Heart left ventricle (tissue), 16 donors: ENCODE data around the gene ST7. TPM values are rescaled to one million over a fixed set of nuclear protein-coding genes. Genes with fewer than 3 reads are reported as not detected.

Experiments used
- ATAC-seq, 4 donors: fragments of 200-7000 bp; cut with Tn5 transposase; one replicate each; pipeline ENCODE4 v1.9.1; 2020 to 2022; ENCODE audit warnings: moderate library complexity in 4 of 4, mild to moderate bottlenecking in 3 of 4, moderate number of reproducible peaks in 1 of 4
- DNase-seq, 5 donors: peaks; one replicate each; pipeline ENCODE4 v3.0.0-alpha.2; 2020
- H3K27ac ChIP-seq, 12 donors: fragments of 200-600 bp; sonication (generic) in 4 of 12; one replicate each; pipeline versions ENCODE4 v1.5.0 to v1.8.0; 2016 to 2022; ENCODE audit warnings: mild to moderate bottlenecking in 2 of 12
- H3K27me3 ChIP-seq, 9 donors: fragments of 200-600 bp; sonication (generic) in 2 of 9; one replicate each; pipeline versions ENCODE4 v1.5.1 to v1.8.0; 2016 to 2022; ENCODE audit warnings: mild to moderate bottlenecking in 3 of 9
- H3K36me3 ChIP-seq, 9 donors: fragments of 200-600 bp; sonication (generic) in 2 of 9; one replicate each; pipeline versions ENCODE4 v1.5.0 to v1.8.0; 2018 to 2022; ENCODE audit warnings: mild to moderate bottlenecking in 2 of 9
- H3K4me1 ChIP-seq, 12 donors: fragments of 200-600 bp; sonication (generic) in 4 of 12; one replicate each; pipeline versions ENCODE4 v1.5.0 to v1.8.0; 2016 to 2022; ENCODE audit warnings: mild to moderate bottlenecking in 3 of 12
- H3K4me3 ChIP-seq, 12 donors: fragments of 200-600 bp; sonication (generic) in 4 of 12; one replicate each; pipeline versions ENCODE4 v1.5.0 to v1.8.0; 2017 to 2022; ENCODE audit warnings: mild to moderate bottlenecking in 9 of 12, moderate library complexity in 4 of 12
- H3K9me3 ChIP-seq, 12 donors: fragments of 200-600 bp; sonication (generic) in 4 of 12; one replicate each; pipeline versions ENCODE4 v1.5.0 to v1.8.0; 2016 to 2022; ENCODE audit warnings: mild to moderate bottlenecking in 1 of 12
- CTCF ChIP-seq, 12 donors: fragments of 200-600 bp; sonication (generic) in 4 of 12; IDR thresholded peaks; one replicate each; pipeline versions ENCODE4 v1.5.0 to v1.8.0; 2018 to 2022; ENCODE audit warnings: antibody characterized with exemption in 12 of 12, mild to moderate bottlenecking in 5 of 12
- POLR2A ChIP-seq, 2 donors: fragments of 450-650 bp; IDR thresholded peaks; one replicate each; pipeline ENCODE4 v1.6.1; 2017; ENCODE audit warnings: antibody characterized with exemption in 2 of 2, mild to moderate bottlenecking in 2 of 2, moderate library complexity in 2 of 2
- WGBS, 4 donors: extraction: QIAGEN DNeasy Blood & Tissue Kit in 2 of 4; methylation state at CpG; one replicate each; pipeline versions ENCODE4 v1.1.5 to v1.1.7; 2013 to 2018; 5-methylcytosine and 5-hydroxymethylcytosine counted together
- intact Hi-C, 10 donors: fragments of 100-400 bp; cut with DNase I; formaldehyde crosslinking; loops; one replicate each; pipeline versions ENCODE4 v1.11.1 to v1.14.2; 2022
- polyA plus RNA-seq, 2 donors: library from polyadenylated mRNA; stranded (reverse); fragments of 200-250 nt; gene quantifications; one replicate each; pipeline ENCODE4 v1.2.3, GENCODE V29; 2013
- total RNA-seq, 9 donors: library from RNA; depleted of rRNA in 2 of 9; stranded (reverse); fragments of >200 nt in 2 of 9; fragmentation: NEBNext Ultra II Directional in 3 of 9; extraction: Animal tissue kit (Norgen Biotek cat#: 25700) in 3 of 9; gene quantifications; one replicate each; pipeline versions ENCODE4 v1.1.0 to v1.2.4, GENCODE V29; 2016 to 2023
- donor health status: ischemic (EF 13 %, LVEDD 7.1; RV severe dilation, severe dysfunction).
- donor health status: healthy with polysubstance abuse.
- donor health status: DM: no; HTN: yes; CAD: no.
- donor health status: DM: no; HTN: no; CAD: no.
- donor health status: ischemic (EF 25% LVEDD 6.9; RV normal size, moderate dysfunction).
- donor health status: ischemic (EF 25% LVEDD 5.7; RV mildly dilated, moderate dysfunction).
- donor health status: healthy.
- donor health status: DM: yes; HTN: yes; CAD: no.
- donor health status: ischemic (EF 35%, LVEDD 5.7; RV mildly dilated, moderate dysfunction).
- donor health status: nonischemic (EF 11% LVEDD 7.7; RV severe dilation, severe dysfunction).
- donor health status: DM: yes; HTN: yes; CAD: no.
- donor health status: PGD.
- donor health status: ischemic (EF 29% LVEDD 5.4; RV normal size, mild dysfunction).
- donor health status: nonischemic (EF 23%, LVEDD 6.1; RV moderate dilation, normal function).

ST7 gene
- total and polyA plus RNA-seq, 11 donors, result 16.0 to 41.3 (median 25.5) TPM

DNA sequence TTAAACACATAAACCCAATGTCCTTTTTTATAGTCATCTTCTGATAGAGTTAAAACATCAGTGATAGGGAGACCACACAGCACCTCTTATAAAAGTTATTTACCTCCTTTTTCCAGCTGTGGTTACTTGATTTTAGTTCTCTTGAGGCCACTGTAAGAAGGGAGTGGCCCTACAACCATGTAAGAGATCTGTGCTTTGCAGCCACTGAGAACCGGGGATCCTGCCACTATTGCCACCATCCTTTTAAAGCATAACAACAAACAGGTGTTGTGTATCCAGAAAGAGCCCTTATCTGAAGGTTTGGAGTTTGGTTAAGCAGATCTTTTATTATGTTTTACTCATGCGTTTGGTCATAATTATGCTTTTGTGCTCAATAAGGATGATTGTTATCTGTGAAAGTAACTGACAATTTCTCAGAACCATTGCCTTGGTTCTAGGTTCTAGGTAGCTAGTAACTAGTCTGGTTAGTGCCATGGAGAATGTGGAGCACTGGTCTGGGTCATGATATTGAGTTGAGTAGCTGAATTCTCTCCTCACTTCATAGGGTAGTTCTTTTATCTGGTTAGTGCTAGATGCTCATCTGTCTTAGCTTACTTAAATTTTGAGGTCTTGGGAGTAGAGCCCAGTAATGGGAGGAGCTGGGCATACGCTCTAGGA lies 56.5 kb downstream of the ST7 start:
- DNase-seq (no peak), ATAC-seq (no peak)
- no peak overlapping the region for H3K27ac ChIP-seq
- WGBS, 4 donors, result 75 to 92% (median 87%) methylated on average over 3 of the region's 3 CpGs
- no peaks in the 10 kb centered on the region for H3K36me3 ChIP-seq
- no peak overlapping the region for H3K4me3 ChIP-seq
- H3K9me3 ChIP-seq, result no peaks in the 10 kb centered on the region
- H3K27me3 ChIP-seq, result no peaks in the 10 kb centered on the region
- no peak for TF ChIP-seq POLR2A (IDR thresholded peaks at IDR 0.05)
- no peak for TF ChIP-seq CTCF (IDR thresholded peaks at IDR 0.05)
- H3K4me1 ChIP-seq, result peaks cover 0 to 51% (median 14%) of the 10 kb centered on the region in 12 donors
- intact Hi-C loops, result loop anchor here in 2 of 10 donors (5.0 to 10.0 kb wide), 2 partner anchors 65 to 102 kb away; no protein-coding TSS in a partner anchor

DNA sequence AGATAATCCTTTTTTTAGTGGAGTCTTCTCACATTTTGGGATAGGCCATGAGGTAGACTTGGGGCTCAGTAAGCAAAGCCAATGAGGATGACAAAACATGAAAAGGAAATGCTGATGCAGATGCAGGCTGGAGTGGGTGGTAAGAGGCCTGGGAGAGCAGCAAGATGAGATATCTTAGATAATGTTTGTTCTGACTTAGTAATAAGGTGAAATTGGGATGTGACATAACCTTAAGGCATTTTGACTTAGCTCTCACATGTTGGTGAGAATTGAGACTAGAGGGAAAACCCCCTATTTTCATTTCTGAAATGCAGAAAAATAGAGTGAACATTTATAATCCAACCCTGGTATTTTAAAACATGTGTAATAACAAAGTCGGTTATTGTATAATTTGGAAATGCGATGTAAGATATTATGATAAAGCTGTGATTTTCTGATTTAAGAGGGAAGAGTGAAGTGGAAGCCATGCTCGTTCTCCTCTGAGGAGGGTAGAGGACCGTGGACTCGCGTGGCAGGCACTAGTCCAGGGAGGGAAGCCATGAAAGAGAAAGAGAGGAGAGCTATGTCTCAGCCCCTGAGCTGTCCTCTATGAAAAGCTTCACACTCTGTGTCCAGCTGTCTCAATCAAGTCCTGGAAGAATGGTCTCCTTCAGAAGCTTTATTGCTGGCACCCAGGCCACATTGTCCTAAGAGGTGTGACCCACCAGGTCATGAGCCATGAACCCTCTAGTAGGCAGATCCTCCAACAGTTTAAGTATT lies 57.3 kb downstream of the ST7 start:
- H3K27me3 ChIP-seq, result no peaks in the 10 kb centered on the region
- H3K9me3 ChIP-seq, result no peaks in the 10 kb centered on the region
- no peak for DNase-seq
- intact Hi-C loops, result loop anchor here in 1 of 10 donors (10.0 kb wide), 1 partner anchor 64 kb away; no protein-coding TSS in a partner anchor
- ATAC-seq, result no peak
- no peak overlapping the region for H3K27ac ChIP-seq
- H3K4me1 ChIP-seq, result peaks cover 0 to 51% (median 20%) of the 10 kb centered on the region in 12 donors
- 91 to 95% (median 93%) methylated on average over 6 of the region's 6 CpGs for WGBS, 4 donors
- H3K4me3 ChIP-seq, result no peak overlapping the region
- H3K36me3 ChIP-seq, result no peaks in the 10 kb centered on the region
- no peak for TF ChIP-seq POLR2A (IDR thresholded peaks at IDR 0.05)
- no peak for TF ChIP-seq CTCF (IDR thresholded peaks at IDR 0.05)

DNA sequence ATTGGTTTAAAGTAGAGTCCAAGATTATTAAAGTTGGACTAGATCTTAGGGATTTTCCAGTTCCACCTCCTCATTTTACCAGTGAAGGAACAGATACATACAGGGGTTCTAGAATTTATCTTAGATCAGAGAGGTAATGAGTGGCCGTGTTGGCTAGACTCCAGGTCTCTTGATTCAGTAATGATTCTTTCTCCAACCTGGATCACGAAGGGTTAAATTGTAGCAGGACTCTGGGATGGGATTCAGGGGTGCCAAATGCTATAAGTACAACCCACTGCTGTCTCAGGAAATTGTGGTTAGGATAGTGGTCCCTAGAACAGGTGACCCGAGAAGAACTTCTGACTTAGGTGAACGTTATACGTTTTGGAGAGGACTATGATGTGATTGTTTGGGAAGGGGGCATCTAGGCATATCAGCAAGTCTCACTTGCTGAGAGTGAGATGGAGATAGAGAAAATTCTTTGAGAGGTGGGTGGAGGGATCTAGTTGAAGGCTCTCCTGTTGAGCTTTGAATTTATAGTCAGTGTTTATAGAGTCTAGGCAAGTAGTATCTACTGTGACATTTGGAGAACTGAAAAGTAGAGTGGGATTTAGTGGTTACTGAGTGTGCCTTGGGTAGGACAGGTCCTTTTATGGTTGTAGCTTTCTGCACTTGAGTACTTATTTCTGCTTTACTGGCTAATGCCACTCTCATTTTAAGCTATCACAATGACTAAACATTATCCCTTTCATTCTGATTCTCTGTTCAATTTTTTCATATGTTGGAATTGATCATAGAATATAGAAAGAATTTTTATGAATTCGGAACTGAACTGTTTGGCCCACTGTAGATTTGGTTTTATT lies 58.3 kb downstream of the ST7 start:
- intact Hi-C loops, result loop anchor here in 1 of 10 donors (10.0 kb wide), 1 partner anchor 63 kb away; no protein-coding TSS in a partner anchor
- TF ChIP-seq POLR2A (IDR thresholded peaks at IDR 0.05) (no peak), CTCF (IDR thresholded peaks at IDR 0.05) (no peak)
- Histone ChIP-seq H3K27ac (no peak overlapping the region), H3K4me3 (no peak overlapping the region), H3K27me3 (no peaks in the 10 kb centered on the region), H3K36me3 (no peaks in the 10 kb centered on the region), H3K4me1 (peaks cover 0 to 51% (median 22%) of the 10 kb centered on the region in 12 donors), H3K9me3 (no peaks in the 10 kb centered on the region)
- 67 to 78% (median 71%) methylated on average over 6 of the region's 6 CpGs for WGBS, 4 donors
- ATAC-seq (no peak), DNase-seq (no peak)
